HepG2 (cell line): Measurements from ENCODE around the gene ADAR. TPM values are rescaled to one million over a fixed set of nuclear protein-coding genes. Genes with fewer than 3 reads are reported as not detected.

Source experiments
- JARID2 ChIP-seq: sonication (generic); formaldehyde crosslinking; IDR thresholded peaks from 2 replicates; pipeline ENCODE4 v1.8.1; 2023; ENCODE audit warnings: missing genetic modification reagents, inconsistent platforms; ENCODE audit not compliant: insufficient replicate concordance
- KLF16 ChIP-seq, 2 experiments: sonication (generic) in 1 of 2; formaldehyde crosslinking in 1 of 2; IDR thresholded peaks; 2 replicates each; pipeline versions ENCODE4 v1.6.1 to v1.8.0; 2016 to 2023; ENCODE audit warnings: missing genetic modification reagents in 2 of 2, missing compliant biosample characterization in 1 of 2
- ZBTB7B ChIP-seq: sonication (generic); formaldehyde crosslinking; IDR thresholded peaks from 2 replicates; pipeline ENCODE4 v1.4.0; 2020; ENCODE audit warnings: missing genetic modification reagents
- ZFX ChIP-seq: sonication (generic); formaldehyde crosslinking; IDR thresholded peaks from 2 replicates; pipeline ENCODE4 v1.4.0; 2020; ENCODE audit warnings: mild to moderate bottlenecking, low read depth, missing genetic modification reagents, moderate library complexity
- ZNF549 ChIP-seq: sonication (generic); formaldehyde crosslinking; IDR thresholded peaks from 2 replicates; pipeline ENCODE4 v1.5.0; 2020; ENCODE audit warnings: missing genetic modification reagents
- ZNF556 ChIP-seq: sonication (generic); formaldehyde crosslinking; IDR thresholded peaks from 2 replicates; pipeline ENCODE4 v1.4.0; 2020; ENCODE audit warnings: mild to moderate bottlenecking, missing genetic modification reagents, borderline replicate concordance
- ZNF629 ChIP-seq: sonication (generic); formaldehyde crosslinking; conservative IDR thresholded peaks from 2 replicates; pipeline ENCODE4 v1.5.0; 2020; ENCODE audit warnings: missing genetic modification reagents
- polyA plus RNA-seq, 8 experiments: library from polyadenylated mRNA; depleted of rRNA in 3 of 8; stranded (reverse) in 7 of 8; unstranded in 1 of 8; fragments of >200 nt; fragmentation: Illumina TruSeq in 4 of 8; extraction: Trizol in 4 of 8; gene quantifications; 2 replicates each; pipeline versions ENCODE4 v1.2.1 to v1.2.3, GENCODE V29; 2011 to 2016; ENCODE audit warnings: low read depth in 4 of 8, missing spikeins in 1 of 8, mixed read lengths in 1 of 8; ENCODE audit not compliant: insufficient read depth in 1 of 8
- total RNA-seq, 5 experiments: library from RNA; depleted of rRNA; stranded (reverse); fragments of >200 nt; fragmentation: Illumina TruSeq; extraction: Trizol; gene quantifications; 2 replicates each; pipeline ENCODE4 v1.2.3, GENCODE V29; 2016; ENCODE audit warnings: low read depth in 1 of 5
- TF ChIP-seq, protein P1 (sequence below): sonication (generic); formaldehyde crosslinking; IDR thresholded peaks from 2 replicates; pipeline ENCODE4 v1.5.1; 2020; ENCODE audit warnings: mild to moderate bottlenecking, missing genetic modification reagents, borderline replicate concordance
- TF ChIP-seq, protein P2 (sequence below): sonication (generic); formaldehyde crosslinking; conservative IDR thresholded peaks from 2 replicates; pipeline ENCODE4 v1.4.0; 2020; ENCODE audit warnings: missing genetic modification reagents
- TF ChIP-seq, protein P3 (sequence below): sonication (generic); formaldehyde crosslinking; IDR thresholded peaks from 2 replicates; pipeline ENCODE4 v1.4.0; 2020; ENCODE audit warnings: missing genetic modification reagents, borderline replicate concordance
- TF ChIP-seq, protein P4 (sequence below), 2 experiments: sonication (generic) in 1 of 2; formaldehyde crosslinking in 1 of 2; IDR thresholded peaks; 2 replicates each; pipeline versions ENCODE4 v1.5.1 to v1.6.1; 2011 to 2020; ENCODE audit warnings: borderline replicate concordance in 1 of 2, low read depth in 1 of 2, low read length in 1 of 2, mild to moderate bottlenecking in 1 of 2, missing genetic modification reagents in 1 of 2, moderate library complexity in 1 of 2
- TF ChIP-seq, protein P5 (sequence below): sonication (generic); formaldehyde crosslinking; IDR thresholded peaks from 2 replicates; pipeline ENCODE4 v1.4.0; 2020; ENCODE audit warnings: missing genetic modification reagents
- TF ChIP-seq, protein P6 (sequence below): sonication (generic); formaldehyde crosslinking; conservative IDR thresholded peaks from 2 replicates; pipeline ENCODE4 v1.4.0; 2020; ENCODE audit warnings: missing genetic modification reagents

Gene ADAR
- total and polyA plus RNA-seq, 2 of the 13 experiments (the other 11 are each of a cell fraction or from before 2014, with no cell fraction given) = 70.8 to 86.2 TPM

DNA sequence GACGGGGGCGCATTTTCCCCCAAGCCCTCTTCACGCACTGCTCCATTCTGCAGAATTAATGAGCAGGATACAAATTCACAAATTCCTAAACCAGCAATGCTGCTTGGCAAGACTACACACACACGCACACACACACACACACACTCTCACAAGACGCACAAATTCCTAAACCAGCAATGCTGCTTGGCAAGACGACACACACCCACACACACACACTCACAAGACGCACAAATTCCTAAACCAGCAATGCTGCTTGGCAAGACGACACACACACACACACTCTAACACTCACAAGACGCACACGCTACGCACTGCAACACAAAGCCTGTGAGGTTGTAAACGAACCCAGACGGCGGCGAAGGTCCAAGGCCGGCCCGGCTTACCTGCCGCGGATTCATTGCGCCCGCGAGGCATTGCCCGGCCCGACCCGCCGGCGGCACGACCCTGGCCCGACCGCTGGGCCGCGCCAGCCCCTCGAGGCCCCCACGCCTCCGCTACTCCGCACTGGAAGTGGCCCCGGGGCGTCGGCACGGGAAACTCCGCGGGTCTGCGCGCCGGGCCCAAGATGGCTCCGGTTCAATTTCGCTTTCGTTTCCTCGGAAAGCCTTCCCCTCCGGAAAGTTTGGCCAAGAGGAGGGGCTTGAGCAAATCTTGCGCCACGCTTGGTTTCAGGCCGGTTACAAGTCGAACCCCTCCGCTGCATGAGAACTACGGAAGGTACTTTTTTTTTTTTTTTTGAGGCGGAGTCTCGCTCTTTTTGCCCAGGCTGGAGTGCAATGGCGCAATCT is at the start of gene ADAR (continued):
- TF ChIP-seq, protein P1, sequence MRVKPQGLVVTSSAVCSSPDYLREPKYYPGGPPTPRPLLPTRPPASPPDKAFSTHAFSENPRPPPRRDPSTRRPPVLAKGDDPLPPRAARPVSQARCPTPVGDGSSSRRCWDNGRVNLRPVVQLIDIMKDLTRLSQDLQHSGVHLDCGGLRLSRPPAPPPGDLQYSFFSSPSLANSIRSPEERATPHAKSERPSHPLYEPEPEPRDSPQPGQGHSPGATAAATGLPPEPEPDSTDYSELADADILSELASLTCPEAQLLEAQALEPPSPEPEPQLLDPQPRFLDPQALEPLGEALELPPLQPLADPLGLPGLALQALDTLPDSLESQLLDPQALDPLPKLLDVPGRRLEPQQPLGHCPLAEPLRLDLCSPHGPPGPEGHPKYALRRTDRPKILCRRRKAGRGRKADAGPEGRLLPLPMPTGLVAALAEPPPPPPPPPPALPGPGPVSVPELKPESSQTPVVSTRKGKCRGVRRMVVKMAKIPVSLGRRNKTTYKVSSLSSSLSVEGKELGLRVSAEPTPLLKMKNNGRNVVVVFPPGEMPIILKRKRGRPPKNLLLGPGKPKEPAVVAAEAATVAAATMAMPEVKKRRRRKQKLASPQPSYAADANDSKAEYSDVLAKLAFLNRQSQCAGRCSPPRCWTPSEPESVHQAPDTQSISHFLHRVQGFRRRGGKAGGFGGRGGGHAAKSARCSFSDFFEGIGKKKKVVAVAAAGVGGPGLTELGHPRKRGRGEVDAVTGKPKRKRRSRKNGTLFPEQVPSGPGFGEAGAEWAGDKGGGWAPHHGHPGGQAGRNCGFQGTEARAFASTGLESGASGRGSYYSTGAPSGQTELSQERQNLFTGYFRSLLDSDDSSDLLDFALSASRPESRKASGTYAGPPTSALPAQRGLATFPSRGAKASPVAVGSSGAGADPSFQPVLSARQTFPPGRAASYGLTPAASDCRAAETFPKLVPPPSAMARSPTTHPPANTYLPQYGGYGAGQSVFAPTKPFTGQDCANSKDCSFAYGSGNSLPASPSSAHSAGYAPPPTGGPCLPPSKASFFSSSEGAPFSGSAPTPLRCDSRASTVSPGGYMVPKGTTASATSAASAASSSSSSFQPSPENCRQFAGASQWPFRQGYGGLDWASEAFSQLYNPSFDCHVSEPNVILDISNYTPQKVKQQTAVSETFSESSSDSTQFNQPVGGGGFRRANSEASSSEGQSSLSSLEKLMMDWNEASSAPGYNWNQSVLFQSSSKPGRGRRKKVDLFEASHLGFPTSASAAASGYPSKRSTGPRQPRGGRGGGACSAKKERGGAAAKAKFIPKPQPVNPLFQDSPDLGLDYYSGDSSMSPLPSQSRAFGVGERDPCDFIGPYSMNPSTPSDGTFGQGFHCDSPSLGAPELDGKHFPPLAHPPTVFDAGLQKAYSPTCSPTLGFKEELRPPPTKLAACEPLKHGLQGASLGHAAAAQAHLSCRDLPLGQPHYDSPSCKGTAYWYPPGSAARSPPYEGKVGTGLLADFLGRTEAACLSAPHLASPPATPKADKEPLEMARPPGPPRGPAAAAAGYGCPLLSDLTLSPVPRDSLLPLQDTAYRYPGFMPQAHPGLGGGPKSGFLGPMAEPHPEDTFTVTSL (CRISPR knock-in tag) = no peak
- TF ChIP-seq, protein P2, sequence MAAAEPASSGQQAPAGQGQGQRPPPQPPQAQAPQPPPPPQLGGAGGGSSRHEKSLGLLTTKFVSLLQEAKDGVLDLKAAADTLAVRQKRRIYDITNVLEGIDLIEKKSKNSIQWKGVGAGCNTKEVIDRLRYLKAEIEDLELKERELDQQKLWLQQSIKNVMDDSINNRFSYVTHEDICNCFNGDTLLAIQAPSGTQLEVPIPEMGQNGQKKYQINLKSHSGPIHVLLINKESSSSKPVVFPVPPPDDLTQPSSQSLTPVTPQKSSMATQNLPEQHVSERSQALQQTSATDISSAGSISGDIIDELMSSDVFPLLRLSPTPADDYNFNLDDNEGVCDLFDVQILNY = no peak
- TF ChIP-seq JARID2 (CRISPR knock-in tag) (no peak), ZNF629 (CRISPR knock-in tag) (0 out of 2 replicates have a peak, but pooled peaks have one; percentile 11), ZBTB7B (CRISPR knock-in tag) (peak; percentile 24; the same call in 1 of the 2 replicates), ZNF556 (CRISPR knock-in tag) (peak; percentile 45; the same call in 1 of the 2 replicates), ZFX (CRISPR knock-in tag) (peak; percentile 90), KLF16 (CRISPR knock-in tag; IDR thresholded peaks at IDR 0.05) (no peak), ZNF549 (CRISPR knock-in tag) (no peak)
- TF ChIP-seq, protein P3, sequence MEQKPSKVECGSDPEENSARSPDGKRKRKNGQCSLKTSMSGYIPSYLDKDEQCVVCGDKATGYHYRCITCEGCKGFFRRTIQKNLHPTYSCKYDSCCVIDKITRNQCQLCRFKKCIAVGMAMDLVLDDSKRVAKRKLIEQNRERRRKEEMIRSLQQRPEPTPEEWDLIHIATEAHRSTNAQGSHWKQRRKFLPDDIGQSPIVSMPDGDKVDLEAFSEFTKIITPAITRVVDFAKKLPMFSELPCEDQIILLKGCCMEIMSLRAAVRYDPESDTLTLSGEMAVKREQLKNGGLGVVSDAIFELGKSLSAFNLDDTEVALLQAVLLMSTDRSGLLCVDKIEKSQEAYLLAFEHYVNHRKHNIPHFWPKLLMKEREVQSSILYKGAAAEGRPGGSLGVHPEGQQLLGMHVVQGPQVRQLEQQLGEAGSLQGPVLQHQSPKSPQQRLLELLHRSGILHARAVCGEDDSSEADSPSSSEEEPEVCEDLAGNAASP (CRISPR knock-in tag) = no peak
- TF ChIP-seq, protein P4, sequence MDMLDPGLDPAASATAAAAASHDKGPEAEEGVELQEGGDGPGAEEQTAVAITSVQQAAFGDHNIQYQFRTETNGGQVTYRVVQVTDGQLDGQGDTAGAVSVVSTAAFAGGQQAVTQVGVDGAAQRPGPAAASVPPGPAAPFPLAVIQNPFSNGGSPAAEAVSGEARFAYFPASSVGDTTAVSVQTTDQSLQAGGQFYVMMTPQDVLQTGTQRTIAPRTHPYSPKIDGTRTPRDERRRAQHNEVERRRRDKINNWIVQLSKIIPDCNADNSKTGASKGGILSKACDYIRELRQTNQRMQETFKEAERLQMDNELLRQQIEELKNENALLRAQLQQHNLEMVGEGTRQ (IDR thresholded peaks at IDR 0.05; ENCODE audit: low read depth, low read length) = no peak
- TF ChIP-seq, protein P4 (CRISPR knock-in tag; IDR thresholded peaks at IDR 0.05; ENCODE audit: borderline replicate concordance) = no peak; the same call in 1 of the 2 replicates
- TF ChIP-seq, protein P5, sequence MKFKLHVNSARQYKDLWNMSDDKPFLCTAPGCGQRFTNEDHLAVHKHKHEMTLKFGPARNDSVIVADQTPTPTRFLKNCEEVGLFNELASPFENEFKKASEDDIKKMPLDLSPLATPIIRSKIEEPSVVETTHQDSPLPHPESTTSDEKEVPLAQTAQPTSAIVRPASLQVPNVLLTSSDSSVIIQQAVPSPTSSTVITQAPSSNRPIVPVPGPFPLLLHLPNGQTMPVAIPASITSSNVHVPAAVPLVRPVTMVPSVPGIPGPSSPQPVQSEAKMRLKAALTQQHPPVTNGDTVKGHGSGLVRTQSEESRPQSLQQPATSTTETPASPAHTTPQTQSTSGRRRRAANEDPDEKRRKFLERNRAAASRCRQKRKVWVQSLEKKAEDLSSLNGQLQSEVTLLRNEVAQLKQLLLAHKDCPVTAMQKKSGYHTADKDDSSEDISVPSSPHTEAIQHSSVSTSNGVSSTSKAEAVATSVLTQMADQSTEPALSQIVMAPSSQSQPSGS (CRISPR knock-in tag) = no peak
- TF ChIP-seq, protein P6, sequence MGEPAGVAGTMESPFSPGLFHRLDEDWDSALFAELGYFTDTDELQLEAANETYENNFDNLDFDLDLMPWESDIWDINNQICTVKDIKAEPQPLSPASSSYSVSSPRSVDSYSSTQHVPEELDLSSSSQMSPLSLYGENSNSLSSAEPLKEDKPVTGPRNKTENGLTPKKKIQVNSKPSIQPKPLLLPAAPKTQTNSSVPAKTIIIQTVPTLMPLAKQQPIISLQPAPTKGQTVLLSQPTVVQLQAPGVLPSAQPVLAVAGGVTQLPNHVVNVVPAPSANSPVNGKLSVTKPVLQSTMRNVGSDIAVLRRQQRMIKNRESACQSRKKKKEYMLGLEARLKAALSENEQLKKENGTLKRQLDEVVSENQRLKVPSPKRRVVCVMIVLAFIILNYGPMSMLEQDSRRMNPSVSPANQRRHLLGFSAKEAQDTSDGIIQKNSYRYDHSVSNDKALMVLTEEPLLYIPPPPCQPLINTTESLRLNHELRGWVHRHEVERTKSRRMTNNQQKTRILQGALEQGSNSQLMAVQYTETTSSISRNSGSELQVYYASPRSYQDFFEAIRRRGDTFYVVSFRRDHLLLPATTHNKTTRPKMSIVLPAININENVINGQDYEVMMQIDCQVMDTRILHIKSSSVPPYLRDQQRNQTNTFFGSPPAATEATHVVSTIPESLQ (CRISPR knock-in tag) = no peak
